NCI-H2029 treated with DMSO at 0.1 percent for 48 hours (cell line): ENCODE data around the gene TRPV5.

Source experiments
- DNase-seq: peaks from one replicate; lab custom pipeline; 2025; lab: John Stamatoyannopoulos, UW

The TRPV5 gene

GRCh38 chr7:142908921-142909890, 24.3 kb downstream of the TRPV5 start:
- DNase-seq, result no peak

GRCh38 chr7:142908290-142908689, 25.3 kb downstream of the TRPV5 start:
- no peak for DNase-seq

- DNase-seq, result no peak
Observed at GRCh38 chr7:142906643-142907042, 26.9 kb downstream of the TRPV5 start.

GRCh38 chr7:142905759-142906158, 27.8 kb downstream of the TRPV5 start:
- DNase-seq, result no peak

GRCh38 chr7:142904128-142904527, 29.4 kb downstream of the TRPV5 start:
- DNase-seq, result no peak

- DNase-seq, result no peak
Observed at GRCh38 chr7:142901426-142902259, 31.9 kb downstream of the TRPV5 start.

GRCh38 chr7:142899661-142900060, 33.9 kb downstream of the TRPV5 start:
- no peak for DNase-seq

- no peak for DNase-seq
Observed at GRCh38 chr7:142898377-142899170, 35.0 kb downstream of the TRPV5 start.

GRCh38 chr7:142897691-142898090, 35.9 kb downstream of the TRPV5 start:
- no peak for DNase-seq

- DNase-seq, result no peak
Observed at GRCh38 chr7:142896741-142897379, 36.7 kb downstream of the TRPV5 start.

GRCh38 chr7:142896151-142896550, 37.4 kb downstream of the TRPV5 start:
- DNase-seq, result no peak

- DNase-seq, result no peak
Observed at GRCh38 chr7:142894985-142895593, 38.5 kb downstream of the TRPV5 start.

GRCh38 chr7:142894112-142894984, 39.2 kb downstream of the TRPV5 start:
- DNase-seq, result no peak

- DNase-seq, result no peak
Observed at GRCh38 chr7:142892951-142893350, 40.6 kb downstream of the TRPV5 start.

- DNase-seq, result no peak
Observed at GRCh38 chr7:142891490-142892082, 42.0 kb downstream of the TRPV5 start.

- no peak for DNase-seq
Observed at GRCh38 chr7:142890874-142891485, 42.6 kb downstream of the TRPV5 start.

- no peak for DNase-seq
Observed at GRCh38 chr7:142889816-142890215, 43.7 kb downstream of the TRPV5 start.

- no peak for DNase-seq
Observed at GRCh38 chr7:142887282-142888015, 46.1 kb downstream of the TRPV5 start.

GRCh38 chr7:142886866-142887265, 46.7 kb downstream of the TRPV5 start:
- no peak for DNase-seq
